ENCODE measurements around the gene SERPINB2. TPM values are rescaled to one million over a fixed set of nuclear protein-coding genes. Genes with fewer than 3 reads are reported as not detected.
"Not testable (repeated sequence)": the region's sequence is repeated elsewhere in the genome, so short reads cannot be mapped to it uniquely, and the experiment has no call there.

SERPINB2 gene
- total and polyA plus RNA-seq, 7 donors, result 0.10 to 1.4 (median 0.60) TPM; not detected in 2

- intact Hi-C loops (cut with DNase I), result no loop called here
- no peak overlapping the region for H3K4me3 ChIP-seq
- no peak overlapping the region for H3K27ac ChIP-seq
- no peak for TF ChIP-seq POLR2AphosphoS5 (IDR thresholded peaks at IDR 0.05)
- TF ChIP-seq EP300 (IDR thresholded peaks at IDR 0.05), result no peak
- TF ChIP-seq POLR2A (IDR thresholded peaks at IDR 0.05), result no peak
- no peak for TF ChIP-seq CTCF (IDR thresholded peaks at IDR 0.05)
- 80 to 83% methylated on average over 5 of the region's 5 CpGs for WGBS, 2 donors
- H3K9me3 ChIP-seq, result no peaks in the 10 kb centered on the region
- no peaks in the 10 kb centered on the region for H3K4me1 ChIP-seq
- H3K27me3 ChIP-seq, result no peaks in the 10 kb centered on the region
- no peaks in the 10 kb centered on the region for H3K36me3 ChIP-seq
- DNase-seq, result no peak
These were observed 30.3 kb downstream of the SERPINB2 start for GRCh38 chr18:63917817-63918216.

GRCh38 chr18:63922049-63922448 is 34.5 kb downstream of the SERPINB2 start:
- intact Hi-C loops (cut with DNase I), result no loop called here
- TF ChIP-seq CTCF (IDR thresholded peaks at IDR 0.05) (no peak), POLR2AphosphoS5 (IDR thresholded peaks at IDR 0.05) (no peak), EP300 (IDR thresholded peaks at IDR 0.05) (no peak), POLR2A (IDR thresholded peaks at IDR 0.05) (no peak)
- H3K4me1 ChIP-seq, result no peaks in the 10 kb centered on the region
- 86 to 91% methylated on average over 2 of the region's 2 CpGs for WGBS, 2 donors
- no peak overlapping the region for H3K4me3 ChIP-seq
- H3K9me3 ChIP-seq, result no peaks in the 10 kb centered on the region
- no peak for DNase-seq
- H3K36me3 ChIP-seq, result no peaks in the 10 kb centered on the region
- no peaks in the 10 kb centered on the region for H3K27me3 ChIP-seq
- no peak overlapping the region for H3K27ac ChIP-seq

GRCh38 chr18:63924551-63924950 is 37.0 kb downstream of the SERPINB2 start:
- no peak overlapping the region for H3K27ac ChIP-seq
- no peaks in the 10 kb centered on the region for H3K4me1 ChIP-seq
- intact Hi-C loops (cut with DNase I), result no loop called here
- no peak for DNase-seq
- no peaks in the 10 kb centered on the region for H3K9me3 ChIP-seq
- no peaks in the 10 kb centered on the region for H3K36me3 ChIP-seq
- WGBS, 2 donors, result 72 to 74% methylated on average over 1 of the region's 1 CpG
- TF ChIP-seq EP300 (IDR thresholded peaks at IDR 0.05), result no peak
- TF ChIP-seq CTCF (IDR thresholded peaks at IDR 0.05), result no peak
- TF ChIP-seq POLR2A (IDR thresholded peaks at IDR 0.05), result no peak
- no peak for TF ChIP-seq POLR2AphosphoS5 (IDR thresholded peaks at IDR 0.05)
- no peaks in the 10 kb centered on the region for H3K27me3 ChIP-seq
- H3K4me3 ChIP-seq, result no peak overlapping the region

GRCh38 chr18:63928331-63928730 is 40.8 kb downstream of the SERPINB2 start:
- Histone ChIP-seq H3K4me1 (no peaks in the 10 kb centered on the region), H3K27me3 (no peaks in the 10 kb centered on the region), H3K4me3 (no peak overlapping the region), H3K9me3 (no peaks in the 10 kb centered on the region), H3K27ac (no peak overlapping the region), H3K36me3 (no peaks in the 10 kb centered on the region)
- intact Hi-C loops (cut with DNase I), result no loop called here
- 64 to 67% methylated on average over 8 of the region's 8 CpGs for WGBS, 2 donors
- TF ChIP-seq CTCF (IDR thresholded peaks at IDR 0.05) (no peak), POLR2AphosphoS5 (IDR thresholded peaks at IDR 0.05) (no peak), EP300 (IDR thresholded peaks at IDR 0.05) (no peak), POLR2A (IDR thresholded peaks at IDR 0.05) (no peak)
- no peak for DNase-seq

- intact Hi-C loops (cut with DNase I); H3K27ac ChIP-seq; H3K36me3 ChIP-seq; H3K4me3 ChIP-seq; DNase-seq; H3K9me3 ChIP-seq; H3K4me1 ChIP-seq; H3K27me3 ChIP-seq: not testable (repeated sequence)
These were observed 41.9 kb downstream of the SERPINB2 start for GRCh38 chr18:63929369-63929768.

Measured in sigmoid colon (tissue), 7 donors.